Gastroesophageal sphincter (tissue), 4 donors: ENCODE data around the gene ACTN1. TPM values are rescaled to one million over a fixed set of nuclear protein-coding genes. Genes with fewer than 3 reads are reported as not detected.
"Not testable (repeated sequence)": the region's sequence is repeated elsewhere in the genome, so short reads cannot be mapped to it uniquely, and the experiment has no call there.

Experiments used
- ATAC-seq: fragments of 150-250 bp; one replicate; pipeline ENCODE4 v1.9.1; 2016; ENCODE audit warnings: mild to moderate bottlenecking, moderate library complexity
- H3K27ac ChIP-seq, 4 donors: fragments of 200-600 bp; sonication (generic) in 3 of 4; 1 replicate in 3 of 4; 2 replicates in 1 of 4; pipeline ENCODE4 v1.5.1; 2016 to 2019
- H3K27me3 ChIP-seq: fragments of 200-600 bp; sonication (generic); one replicate; pipeline ENCODE4 v1.5.1; 2019
- H3K36me3 ChIP-seq, 2 donors: fragments of 200-600 bp; sonication (generic); one replicate each; pipeline ENCODE4 v1.5.1; 2019; ENCODE audit warnings: control low read depth in 1 of 2
- H3K4me1 ChIP-seq, 3 donors: fragments of 200-600 bp; sonication (generic); 1 replicate in 2 of 3; 2 replicates in 1 of 3; pipeline ENCODE4 v1.5.1; 2016 to 2019; ENCODE audit warnings: control low read depth in 2 of 3
- H3K4me3 ChIP-seq, 2 donors: fragments of 200-600 bp; sonication (generic); one replicate each; pipeline ENCODE4 v1.5.1; 2019; ENCODE audit warnings: mild to moderate bottlenecking in 1 of 2, moderate library complexity in 1 of 2
- H3K9me3 ChIP-seq, 3 donors: fragments of 200-600 bp; sonication (generic); one replicate each; pipeline ENCODE4 v1.5.1; 2017 to 2019; ENCODE audit warnings: control low read depth in 2 of 3
- CTCF ChIP-seq, 4 experiments: fragments of 200-600 bp in 2 of 4; fragments of 450-650 bp in 2 of 4; sonication (generic) in 1 of 4; IDR thresholded peaks; one replicate each; pipeline ENCODE4 v1.5.1; 2017 to 2019; ENCODE audit warnings: antibody characterized with exemption in 4 of 4, mild to moderate bottlenecking in 2 of 4, moderate library complexity in 2 of 4
- EP300 ChIP-seq: sonication (generic); formaldehyde crosslinking; IDR thresholded peaks from one replicate; pipeline ENCODE4 v1.6.1; 2017; ENCODE audit warnings: antibody characterized with exemption, mild to moderate bottlenecking
- POLR2A ChIP-seq, 2 donors: fragments of 450-650 bp; IDR thresholded peaks; one replicate each; pipeline ENCODE4 v1.6.1; 2017; ENCODE audit warnings: antibody characterized with exemption in 2 of 2, mild to moderate bottlenecking in 2 of 2, moderate library complexity in 1 of 2
- POLR2AphosphoS5 ChIP-seq: sonication (generic); formaldehyde crosslinking; IDR thresholded peaks from one replicate; pipeline ENCODE4 v1.6.1; 2017; ENCODE audit warnings: antibody characterized with exemption
- WGBS, 2 donors: methylation state at CpG; one replicate each; pipeline ENCODE4 v1.1.5; 2018; ENCODE audit warnings: low coverage in 1 of 2; 5-methylcytosine and 5-hydroxymethylcytosine counted together
- total RNA-seq, 4 donors: library from RNA; depleted of rRNA; stranded (reverse); fragments of >200 nt; gene quantifications; one replicate each; pipeline ENCODE4 v1.1.0, GENCODE V29; 2016

The ACTN1 gene
- total RNA-seq, 4 donors from 2014 or later: 776 to 1,910 (median 969) TPM

DNA sequence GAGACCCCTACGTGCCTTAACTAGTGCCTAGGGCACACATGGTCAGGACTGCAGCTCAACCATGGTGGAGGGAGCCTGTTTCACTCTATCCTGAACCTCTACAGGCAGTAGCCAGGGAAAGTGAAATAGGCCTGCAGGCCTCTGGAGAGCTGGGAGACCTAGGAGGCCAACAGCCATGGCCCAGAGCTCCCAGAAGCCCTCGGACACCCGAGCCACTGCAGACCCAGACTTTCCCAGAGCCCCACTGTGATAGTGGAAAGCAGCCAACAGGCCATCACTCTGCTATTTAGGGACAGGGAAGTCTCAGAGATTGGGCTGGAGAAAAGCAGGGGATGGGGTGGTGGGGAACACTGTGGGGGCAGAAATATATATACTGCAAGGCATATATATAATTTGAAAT lies 129.7 kb downstream of the ACTN1 start:
- Histone ChIP-seq H3K4me1 (peaks cover 0 to under 1% (median 0%) of the 10 kb centered on the region in 3 donors), H3K27ac (no peak overlapping the region), H3K36me3 (no peaks in the 10 kb centered on the region), H3K4me3 (no peak overlapping the region), H3K27me3 (no peaks in the 10 kb centered on the region), H3K9me3 (peaks cover 0 to 4% (median 0%) of the 10 kb centered on the region in 3 donors)
- 83 to 100% methylated on average over 1 to 2 of the region's 3 CpGs for WGBS, 2 donors
- ATAC-seq: no peak
- TF ChIP-seq EP300 (no peak), CTCF (IDR thresholded peaks at IDR 0.05) (no peak), POLR2A (IDR thresholded peaks at IDR 0.05) (no peak), POLR2AphosphoS5 (no peak)

GRCh38 chr14:68848253-68848652 lies 130.8 kb downstream of the ACTN1 start:
- Histone ChIP-seq H3K4me3 (no peak overlapping the region), H3K27me3 (no peaks in the 10 kb centered on the region), H3K27ac (no peak overlapping the region), H3K4me1 (peaks cover 0 to 12% (median 0%) of the 10 kb centered on the region in 3 donors), H3K36me3 (no peaks in the 10 kb centered on the region), H3K9me3 (peaks cover 0 to 4% (median 0%) of the 10 kb centered on the region in 3 donors)
- TF ChIP-seq CTCF (IDR thresholded peaks at IDR 0.05) (no peak), EP300 (no peak), POLR2A (IDR thresholded peaks at IDR 0.05) (no peak), POLR2AphosphoS5 (no peak)
- no CpG with 5 or more reads among the region's 1 CpG for WGBS, 2 donors
- ATAC-seq: no peak

DNA sequence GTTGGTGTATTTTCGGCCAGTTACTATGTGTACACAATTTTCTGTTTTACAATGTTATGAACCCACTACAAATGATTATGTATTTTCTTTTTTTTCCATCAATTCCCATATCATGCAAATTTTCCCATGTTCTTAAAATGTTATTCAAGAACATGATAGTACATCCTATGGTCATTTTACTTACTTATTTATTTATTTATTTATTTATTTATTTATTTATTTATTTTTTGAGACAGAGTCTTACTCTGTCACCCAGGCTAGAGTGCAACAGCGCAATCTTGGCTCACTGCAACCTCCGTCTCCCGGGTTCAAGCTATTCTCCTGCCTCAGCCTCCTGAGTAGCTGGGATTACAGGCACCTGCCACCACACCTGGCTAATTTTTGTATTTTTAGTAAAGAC lies 131.5 kb downstream of the ACTN1 start:
- H3K4me1 ChIP-seq: peaks cover 0 to 18% (median 0%) of the 10 kb centered on the region in 3 donors
- not testable (repeated sequence) for H3K27ac ChIP-seq, H3K9me3 ChIP-seq, ATAC-seq, H3K27me3 ChIP-seq, H3K36me3 ChIP-seq, H3K4me3 ChIP-seq
- 85 to 90% methylated on average over 4 of the region's 4 CpGs for WGBS, 2 donors

DNA sequence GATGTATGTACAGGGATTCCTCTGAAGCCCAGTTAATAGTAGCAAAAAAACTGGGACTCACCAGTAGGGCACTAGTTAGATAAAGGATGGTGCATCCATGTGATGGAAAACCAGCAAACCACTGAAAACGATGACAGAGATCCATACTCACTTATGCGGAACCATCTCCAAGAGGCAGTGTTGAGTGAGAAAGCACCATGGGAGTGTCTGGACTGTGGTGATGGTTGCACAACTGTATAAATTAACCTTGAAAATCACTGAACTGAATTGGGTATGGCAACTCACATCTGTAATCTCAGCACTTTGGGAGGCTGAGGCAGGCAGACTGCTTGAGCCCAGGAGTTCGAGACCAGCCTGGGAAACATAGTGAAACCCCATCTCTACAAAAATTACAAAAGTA lies 132.6 kb downstream of the ACTN1 start:
- H3K4me1 ChIP-seq: peaks cover 0 to 30% (median 6%) of the 10 kb centered on the region in 3 donors
- H3K9me3 ChIP-seq: no peaks in the 10 kb centered on the region
- no peak overlapping the region for H3K27ac ChIP-seq
- TF ChIP-seq EP300 (no peak), CTCF (IDR thresholded peaks at IDR 0.05) (no peak), POLR2A (IDR thresholded peaks at IDR 0.05) (no peak), POLR2AphosphoS5 (no peak)
- H3K4me3 ChIP-seq: no peak overlapping the region
- no peaks in the 10 kb centered on the region for H3K36me3 ChIP-seq
- no peaks in the 10 kb centered on the region for H3K27me3 ChIP-seq
- WGBS, 2 donors: 60 to 82% methylated on average over 1 to 3 of the region's 3 CpGs
- ATAC-seq: no peak

DNA sequence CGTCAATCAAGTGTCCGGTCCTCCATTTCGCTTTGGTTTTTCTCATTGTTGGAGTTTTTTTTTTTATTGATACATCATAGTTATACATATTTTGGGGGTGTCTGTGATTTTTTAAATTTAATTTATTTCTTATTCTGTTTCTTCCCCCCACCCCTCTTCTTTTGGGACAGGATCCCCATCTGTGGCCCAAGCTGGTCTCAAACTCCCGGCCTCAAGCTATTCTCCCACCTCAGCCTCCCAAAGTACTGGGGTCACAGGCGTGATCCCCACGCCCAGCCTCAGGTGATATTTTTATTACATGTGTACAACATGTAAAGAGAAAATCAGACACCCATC lies 134.9 kb downstream of the ACTN1 start:
- H3K4me3 ChIP-seq: no peak overlapping the region
- WGBS, 2 donors: 15 to 36% methylated on average over 5 to 6 of the region's 6 CpGs
- TF ChIP-seq CTCF (IDR thresholded peaks at IDR 0.05) (no peak), EP300 (no peak), POLR2A (IDR thresholded peaks at IDR 0.05) (no peak), POLR2AphosphoS5 (no peak)
- ATAC-seq: no peak
- no peaks in the 10 kb centered on the region for H3K27me3 ChIP-seq
- no peaks in the 10 kb centered on the region for H3K9me3 ChIP-seq
- H3K27ac ChIP-seq: no peak overlapping the region
- H3K36me3 ChIP-seq: no peaks in the 10 kb centered on the region
- H3K4me1 ChIP-seq: peaks cover 0 to 42% (median 8%) of the 10 kb centered on the region in 3 donors
